Spinal cord (tissue), 10 donors: ENCODE measurements around the gene PIEZO2. TPM values are rescaled to one million over a fixed set of nuclear protein-coding genes. Genes with fewer than 3 reads are reported as not detected.

Source experiments
- DNase-seq, 6 donors: peaks; one replicate each; pipeline versions ENCODE4 v3.0.0 to v3.0.0-alpha.2; 2013 to 2015; ENCODE audit warnings: low spot score in 6 of 6, low read depth in 4 of 6
- H3K27ac ChIP-seq: one replicate; pipeline ENCODE4 v1.5.1; 2013; ENCODE audit warnings: low read depth, low read length, control low read depth
- H3K27me3 ChIP-seq: one replicate; pipeline ENCODE4 v1.6.1; 2013; ENCODE audit warnings: low read length; ENCODE audit not compliant: control insufficient read depth, insufficient read depth
- H3K36me3 ChIP-seq: one replicate; pipeline ENCODE4 v1.6.1; 2013; ENCODE audit warnings: low read length; ENCODE audit not compliant: control insufficient read depth, insufficient read depth
- H3K4me1 ChIP-seq: one replicate; pipeline ENCODE4 v1.6.1; 2013; ENCODE audit warnings: low read length; ENCODE audit not compliant: control insufficient read depth, insufficient read depth
- H3K4me3 ChIP-seq: one replicate; pipeline ENCODE4 v1.5.1; 2013; ENCODE audit warnings: low read depth, low read length, control low read depth
- H3K9me3 ChIP-seq: one replicate; pipeline ENCODE4 v1.6.1; 2013; ENCODE audit warnings: low read length; ENCODE audit not compliant: control insufficient read depth, insufficient read depth
- WGBS: methylation state at CpG from one replicate; pipeline ENCODE4 v1.1.5; 2013; ENCODE audit warnings: missing lambda C conversion rate; ENCODE audit not compliant: insufficient coverage; 5-methylcytosine and 5-hydroxymethylcytosine counted together
- polyA plus RNA-seq, 2 donors: library from polyadenylated mRNA; unstranded; fragments of 120-200 nt; gene quantifications; one replicate each; pipeline ENCODE4 v1.2.1, GENCODE V29; 2013; ENCODE audit not compliant: insufficient read length in 2 of 2
- total RNA-seq, 2 donors: library from RNA; depleted of rRNA in 1 of 2; stranded (reverse); fragments of 120-200 nt in 1 of 2; fragments of >200 nt in 1 of 2; gene quantifications; one replicate each; pipeline versions ENCODE4 v1.2.3 to v1.2.4, GENCODE V29; 2013 to 2014
- donor health status: healthy.

PIEZO2 gene
- total and polyA plus RNA-seq, 4 donors = 14.0 to 110 (median 22.4) TPM

DNA sequence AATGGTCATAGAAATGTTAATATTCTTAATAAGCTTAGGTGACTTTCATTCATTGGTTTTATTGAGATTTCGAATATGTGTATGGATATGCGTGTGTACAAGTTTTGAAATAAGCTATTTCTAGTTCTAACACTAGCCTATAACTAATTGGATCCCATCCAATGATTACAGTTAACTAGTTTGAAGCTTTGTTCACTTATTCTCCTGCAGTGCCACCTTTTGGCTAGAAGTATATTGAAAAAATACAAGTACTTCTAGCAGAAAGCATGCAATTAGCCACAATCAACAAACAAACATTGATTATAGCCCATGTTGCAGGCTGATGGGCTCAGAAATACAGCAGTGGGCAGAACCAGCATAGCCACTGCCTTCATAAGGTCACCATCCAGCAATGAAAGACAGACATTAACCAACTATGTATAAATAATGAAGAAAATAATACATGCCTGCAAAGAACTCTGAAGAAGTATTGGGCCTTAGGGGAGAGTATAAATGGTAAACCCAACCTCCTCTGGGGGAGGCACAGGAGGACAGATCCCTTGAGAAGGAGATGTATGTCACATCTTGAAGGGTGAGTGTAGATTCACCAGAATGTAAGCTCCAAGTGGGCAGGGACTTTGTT is 5.1 kb upstream of the PIEZO2 start:
- H3K4me3 ChIP-seq = no peak overlapping the region
- WGBS = no CpG with 5 or more reads among the region's 2 CpGs
- H3K36me3 ChIP-seq = no peaks in the 10 kb centered on the region
- H3K27ac ChIP-seq = no peak overlapping the region
- DNase-seq = peak in 5 of 6 donors; percentile 36 to 94 (median 54)
- H3K9me3 ChIP-seq = no peaks in the 10 kb centered on the region
- peaks cover 16% of the 10 kb centered on the region for H3K27me3 ChIP-seq
- H3K4me1 ChIP-seq = peaks cover 3% of the 10 kb centered on the region

GRCh38 chr18:11153097-11153496 is 3.7 kb upstream of the PIEZO2 start:
- peaks cover 24% of the 10 kb centered on the region for H3K27me3 ChIP-seq
- 70% methylated on average over 2 of the region's 2 CpGs for WGBS
- H3K4me1 ChIP-seq = peaks cover 10% of the 10 kb centered on the region

GRCh38 chr18:11150271-11150615 is 874 bp upstream of the PIEZO2 start:
- no peaks in the 10 kb centered on the region for H3K9me3 ChIP-seq
- WGBS = 54% methylated on average over 5 of the region's 5 CpGs
- H3K27ac ChIP-seq = no peak overlapping the region
- H3K4me1 ChIP-seq = peaks cover 33% of the 10 kb centered on the region
- H3K4me3 ChIP-seq = no peak overlapping the region
- DNase-seq = no peak
- H3K27me3 ChIP-seq = peaks cover 51% of the 10 kb centered on the region
- no peaks in the 10 kb centered on the region for H3K36me3 ChIP-seq

More at GRCh38 chr18:11153097-11153496, 3.7 kb upstream of the PIEZO2 start:
- H3K36me3 ChIP-seq = no peaks in the 10 kb centered on the region
- H3K9me3 ChIP-seq = no peaks in the 10 kb centered on the region
- no peak overlapping the region for H3K27ac ChIP-seq
- H3K4me3 ChIP-seq = no peak overlapping the region
- no peak for DNase-seq

GRCh38 chr18:11148680-11149440 is 509 bp downstream of the PIEZO2 start:
- H3K27ac ChIP-seq = no peak overlapping the region
- WGBS = under 1% methylated on average over 84 of the region's 86 CpGs
- H3K36me3 ChIP-seq = no peaks in the 10 kb centered on the region
- H3K27me3 ChIP-seq = peaks cover 51% of the 10 kb centered on the region
- peak overlapping the region; percentile 54 for H3K4me3 ChIP-seq
- peaks cover 33% of the 10 kb centered on the region for H3K4me1 ChIP-seq
- peak in 1 of 6 donors; percentile 17 for DNase-seq
- H3K9me3 ChIP-seq = no peaks in the 10 kb centered on the region

DNA sequence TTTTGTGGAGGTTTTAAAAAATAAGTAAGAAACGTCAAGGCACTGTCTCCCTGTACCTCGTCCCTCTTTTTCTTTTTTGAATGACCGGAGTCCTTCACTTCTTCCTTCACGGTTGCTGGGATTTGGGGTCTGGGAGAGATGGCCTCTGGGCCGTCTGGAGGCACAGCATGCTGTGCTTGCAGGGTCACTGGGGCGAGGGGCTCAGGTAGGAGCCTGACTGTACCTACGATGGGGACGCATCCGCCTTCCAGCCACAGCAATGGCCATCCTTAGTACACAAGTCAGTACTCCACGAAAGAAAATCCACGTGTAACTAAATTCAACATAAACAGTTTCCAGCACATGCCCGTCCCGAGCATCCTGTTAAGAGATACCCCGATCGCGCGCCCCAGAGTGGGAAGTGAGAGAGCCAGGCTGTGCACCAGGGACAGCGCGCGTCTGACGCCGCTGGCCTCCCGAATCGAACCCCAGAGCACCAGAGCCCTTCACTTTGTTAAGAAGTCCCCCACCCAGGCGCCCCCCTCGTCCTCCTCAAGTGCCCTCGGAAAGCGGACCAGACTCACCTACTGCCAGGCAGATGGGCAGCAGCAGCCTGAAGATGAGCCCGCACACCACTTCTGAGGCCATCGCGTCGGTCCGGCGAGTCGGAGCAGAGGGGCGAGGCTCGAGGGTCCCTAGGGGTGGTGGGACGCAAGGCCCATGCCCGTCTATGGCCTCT is 1.2 kb downstream of the PIEZO2 start:
- no peak overlapping the region for H3K27ac ChIP-seq

GRCh38 chr18:11147371-11147951 is 1.9 kb downstream of the PIEZO2 start:
- DNase-seq = peak in 1 of 6 donors; percentile 35
- Histone ChIP-seq H3K9me3 (no peaks in the 10 kb centered on the region), H3K4me3 (peak overlapping the region; percentile 54), H3K36me3 (no peaks in the 10 kb centered on the region), H3K27me3 (peaks cover 51% of the 10 kb centered on the region), H3K27ac (no peak overlapping the region), H3K4me1 (peaks cover 33% of the 10 kb centered on the region)
- WGBS = 9% methylated on average over 22 of the region's 23 CpGs

More for the DNA sequence above, 1.2 kb downstream of the PIEZO2 start:
- WGBS = 2% methylated on average over 36 of the region's 39 CpGs
- peak in 2 of 6 donors; percentile 19 to 22 for DNase-seq
- H3K4me3 ChIP-seq = peak overlapping the region; percentile 54
- no peaks in the 10 kb centered on the region for H3K9me3 ChIP-seq
- peaks cover 51% of the 10 kb centered on the region for H3K27me3 ChIP-seq
- H3K4me1 ChIP-seq = peaks cover 33% of the 10 kb centered on the region
- H3K36me3 ChIP-seq = no peaks in the 10 kb centered on the region

DNA sequence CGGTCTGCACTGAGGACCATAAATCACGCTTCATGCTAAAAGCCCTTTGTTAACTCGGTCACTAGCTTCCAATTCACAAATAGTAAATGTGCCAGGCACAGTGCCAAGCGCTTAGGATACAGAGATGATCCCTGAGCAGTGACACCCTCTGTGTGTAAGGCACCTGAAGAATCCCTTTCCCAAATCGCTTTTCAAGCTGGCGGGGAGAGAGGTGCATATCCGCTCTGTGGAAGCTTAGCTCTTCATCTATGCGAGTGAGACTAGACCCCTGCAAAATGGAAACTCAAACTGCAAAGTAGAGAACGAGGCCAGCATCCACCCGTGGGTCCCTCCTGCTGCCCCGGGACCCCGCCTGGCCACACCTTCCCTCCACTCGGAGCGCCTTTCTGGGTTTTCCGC is 2.4 kb downstream of the PIEZO2 start:
- H3K27ac ChIP-seq = no peak overlapping the region
- peak in 1 of 6 donors; percentile 10 for DNase-seq
- H3K4me3 ChIP-seq = peak overlapping the region; percentile 54
- H3K9me3 ChIP-seq = no peaks in the 10 kb centered on the region
- WGBS = 9% methylated on average over 13 of the region's 15 CpGs
- H3K4me1 ChIP-seq = peaks cover 33% of the 10 kb centered on the region
- peaks cover 51% of the 10 kb centered on the region for H3K27me3 ChIP-seq
- H3K36me3 ChIP-seq = no peaks in the 10 kb centered on the region

GRCh38 chr18:11146238-11146946 is 3.0 kb downstream of the PIEZO2 start:
- H3K36me3 ChIP-seq = no peaks in the 10 kb centered on the region
- H3K9me3 ChIP-seq = no peaks in the 10 kb centered on the region
- no peak for DNase-seq
- peak overlapping the region; percentile 54 for H3K4me3 ChIP-seq
- no peak overlapping the region for H3K27ac ChIP-seq
- H3K27me3 ChIP-seq = peaks cover 51% of the 10 kb centered on the region
- H3K4me1 ChIP-seq = peaks cover 33% of the 10 kb centered on the region
- 25% methylated on average over 12 of the region's 18 CpGs for WGBS
